NCI-H1105 (cell line): ENCODE data around the gene AFF3.

Source experiments
- DNase-seq: peaks from one replicate; lab custom pipeline; 2025; lab: John Stamatoyannopoulos, UW

AFF3 gene

DNA sequence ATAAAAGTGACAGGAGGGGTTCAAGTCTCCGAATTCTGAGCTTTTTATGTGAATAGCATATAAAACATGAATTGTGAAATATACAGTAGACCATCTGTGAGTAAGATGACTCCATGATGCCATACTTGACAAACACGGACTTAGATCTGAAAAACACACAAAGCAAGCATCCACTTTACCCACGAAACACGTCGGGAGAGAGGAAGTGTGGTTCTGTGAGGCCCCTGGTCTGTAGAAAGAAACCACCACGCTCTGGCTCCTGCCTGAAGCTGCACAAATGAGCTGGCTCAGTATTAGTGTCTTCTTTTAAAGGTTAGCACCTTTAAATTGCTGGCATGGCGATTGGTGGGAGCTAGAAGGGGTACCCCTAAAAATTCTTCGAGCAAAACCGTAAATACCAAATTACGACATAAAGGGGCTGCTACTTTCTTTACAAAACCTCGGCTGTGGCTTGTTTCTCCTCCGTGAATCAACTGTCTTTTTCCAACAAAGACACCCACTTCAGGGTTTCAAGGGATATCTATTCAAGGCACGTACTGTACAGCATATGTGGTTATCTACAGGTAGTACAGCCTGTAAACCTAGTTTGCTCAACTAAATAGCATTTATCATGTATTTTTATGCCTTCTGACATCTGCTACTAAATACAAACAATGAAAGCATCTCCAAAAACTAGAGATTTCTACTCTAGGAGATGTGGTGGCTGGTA lies 70.9 kb downstream of the AFF3 start:
- no peak for DNase-seq

DNA sequence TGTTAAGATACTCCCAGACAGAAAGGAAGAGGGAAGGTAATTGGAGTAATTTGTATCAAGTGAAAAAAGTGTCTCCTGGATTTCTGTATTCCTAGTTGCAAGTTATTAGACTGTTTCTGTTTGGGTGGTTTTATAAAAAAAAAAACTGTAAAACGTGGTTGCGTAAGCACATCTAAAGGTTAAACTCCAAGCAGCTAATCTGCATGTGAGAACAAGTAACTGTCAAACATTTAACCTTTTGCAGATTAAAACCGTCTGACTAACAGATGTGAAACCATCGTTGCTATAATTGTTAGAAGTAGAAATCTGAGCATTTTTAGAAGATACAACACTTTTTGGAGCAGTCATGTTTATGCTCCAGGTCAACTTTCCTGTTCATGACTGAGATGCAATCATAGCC lies 72.3 kb downstream of the AFF3 start:
- no peak for DNase-seq

DNA sequence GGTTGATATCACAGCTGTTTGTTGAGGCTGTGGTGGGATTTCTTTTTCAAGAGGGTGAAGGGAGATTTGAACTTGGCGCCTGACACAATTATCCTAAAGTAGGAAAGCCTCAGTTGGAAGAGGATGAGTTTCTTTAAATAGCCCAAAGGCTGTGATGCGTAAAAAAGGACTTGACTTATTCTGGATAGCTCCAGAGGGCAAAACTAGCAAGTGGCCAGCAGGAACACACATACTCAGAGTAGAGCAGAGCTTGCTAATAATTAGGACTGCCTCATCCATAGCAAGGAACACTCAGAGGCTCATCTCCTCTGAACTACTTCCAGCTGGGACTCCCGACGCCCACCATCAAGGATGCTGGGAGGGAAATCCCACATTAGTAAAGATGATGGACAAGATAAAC lies 74.0 kb downstream of the AFF3 start:
- DNase-seq, result no peak

DNA sequence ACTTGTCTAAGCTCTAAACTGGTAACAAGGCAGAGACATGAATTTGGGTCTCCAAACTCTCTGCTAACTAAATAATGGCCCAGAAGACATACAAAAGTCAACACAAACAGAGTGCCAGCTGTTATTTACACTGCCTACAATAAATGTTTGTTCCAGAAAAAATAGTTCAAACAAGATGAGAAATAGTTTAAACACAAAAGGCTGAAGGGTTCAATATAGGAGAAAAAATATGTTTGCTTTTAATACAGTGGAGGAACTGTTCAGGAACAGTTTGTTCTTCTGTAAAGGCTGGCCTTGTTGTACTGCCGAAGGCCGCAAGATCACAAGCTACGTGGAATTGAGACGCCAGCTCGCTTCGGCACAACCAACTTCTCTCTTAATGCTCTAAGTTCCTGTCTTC lies 74.6 kb downstream of the AFF3 start:
- DNase-seq, result no peak

DNA sequence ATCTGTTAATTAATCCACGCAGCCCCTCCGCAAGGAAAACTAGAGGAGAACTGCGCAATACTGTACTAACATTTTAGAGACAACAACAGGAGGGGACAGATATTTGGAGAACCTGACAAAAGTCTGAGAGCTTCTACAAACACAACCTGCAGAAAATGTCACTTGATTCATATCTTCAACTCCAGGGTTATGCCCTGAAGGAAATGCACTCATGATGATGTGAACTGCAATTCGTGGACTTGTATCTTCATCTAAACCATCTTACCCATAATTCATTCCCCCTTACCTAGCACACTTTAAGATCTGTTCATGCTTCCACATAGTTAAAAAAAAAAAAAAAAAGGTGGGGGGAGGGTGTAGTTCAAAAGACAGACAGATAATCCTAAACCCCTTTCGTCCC lies 75.5 kb downstream of the AFF3 start:
- no peak for DNase-seq

DNA sequence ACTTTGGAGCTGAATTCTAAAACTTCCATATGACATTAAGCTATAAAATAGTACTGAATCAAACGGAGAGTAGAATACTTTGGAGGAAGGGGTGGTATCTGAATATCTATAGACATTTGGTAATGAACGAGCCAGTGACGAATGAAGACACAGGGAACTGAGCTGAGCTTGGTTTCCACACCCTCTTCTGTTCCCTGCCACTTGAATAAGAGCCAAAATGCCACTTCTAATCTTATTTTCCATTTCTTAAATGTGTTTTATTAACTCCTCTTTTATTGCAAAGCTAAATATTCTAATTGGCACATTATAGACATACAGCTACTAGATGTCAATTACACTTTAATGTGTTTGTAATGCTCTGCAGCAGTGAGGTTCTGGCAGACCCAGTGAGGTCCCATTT lies 76.1 kb downstream of the AFF3 start:
- no peak for DNase-seq

DNA sequence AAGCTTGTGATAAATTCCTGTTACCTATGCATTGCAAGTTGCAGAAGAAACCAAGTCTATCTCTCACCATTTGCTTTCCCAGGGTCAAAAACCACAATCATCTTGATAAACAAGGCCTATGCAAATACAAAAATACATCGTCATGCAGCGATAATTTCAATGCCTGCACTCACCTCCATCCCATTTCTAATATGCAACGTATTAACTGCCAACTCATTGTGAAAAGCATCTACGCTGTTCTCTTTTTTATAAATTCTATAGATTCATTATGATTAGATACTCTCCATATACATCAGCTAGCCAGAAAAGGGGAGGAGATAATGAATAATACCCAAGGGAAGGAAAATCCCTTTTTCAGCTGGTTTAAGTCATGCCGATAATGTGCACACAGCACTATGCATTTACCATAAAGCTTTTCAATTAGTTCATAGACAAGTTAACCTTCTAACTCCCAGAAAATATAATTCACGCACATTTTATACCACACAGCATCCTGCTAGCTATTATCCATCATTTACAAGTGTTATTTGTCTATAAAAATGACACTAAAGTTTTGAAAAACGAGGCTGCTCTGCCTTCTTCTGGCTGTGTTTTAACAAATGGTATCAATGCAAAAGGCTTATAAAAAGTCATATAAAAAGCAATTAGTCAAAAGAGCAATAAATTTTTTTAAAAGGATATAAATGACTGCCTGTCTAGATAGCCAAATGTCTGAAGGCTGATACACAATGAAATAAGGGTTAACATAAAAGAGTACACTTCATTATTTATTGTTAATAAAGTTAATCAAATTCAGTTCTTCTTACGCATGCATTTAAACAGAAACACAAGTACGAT lies 77.6 kb downstream of the AFF3 start:
- DNase-seq, result no peak

DNA sequence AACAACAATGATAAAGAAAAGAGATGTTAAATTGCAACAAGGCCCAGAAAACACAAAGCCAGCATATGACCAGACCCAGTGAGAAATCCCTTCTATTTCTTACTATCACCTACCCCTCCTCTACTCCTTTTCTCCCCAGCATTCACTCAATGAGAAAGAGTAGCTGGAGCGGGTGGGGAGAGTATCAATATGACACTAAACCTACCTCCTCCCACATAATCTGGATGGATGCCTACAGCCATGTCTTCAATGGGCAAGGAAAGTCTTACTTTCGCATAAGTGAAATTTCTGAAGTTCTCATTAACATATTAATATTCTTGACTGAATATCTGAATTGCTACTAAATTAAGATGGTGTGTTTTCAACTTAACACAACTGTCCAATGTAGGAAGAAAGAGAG lies 78.2 kb downstream of the AFF3 start:
- DNase-seq, result no peak

DNA sequence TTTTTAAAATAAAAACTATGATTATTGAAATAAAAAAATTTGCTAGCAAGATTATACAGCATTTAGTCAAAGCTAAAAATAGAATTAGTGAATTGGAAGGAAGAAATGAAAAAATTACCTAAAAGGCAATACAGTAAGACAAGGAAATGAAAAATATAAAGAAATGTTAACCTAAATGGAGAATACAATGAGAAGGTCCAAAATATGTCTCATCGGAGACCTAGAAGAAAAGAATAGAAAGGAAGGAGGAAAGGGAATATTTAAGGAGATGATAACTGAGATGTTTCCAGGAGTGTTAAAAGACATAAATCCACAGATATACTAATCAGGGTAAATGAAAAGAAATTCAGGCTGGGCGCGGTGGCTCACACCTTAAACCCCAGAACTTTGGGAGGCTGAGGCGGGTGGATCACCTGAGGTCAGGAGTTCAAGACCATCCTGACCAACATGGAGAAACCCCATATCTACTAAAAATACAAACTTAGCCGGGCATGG lies 78.9 kb downstream of the AFF3 start:
- DNase-seq, result no peak

DNA sequence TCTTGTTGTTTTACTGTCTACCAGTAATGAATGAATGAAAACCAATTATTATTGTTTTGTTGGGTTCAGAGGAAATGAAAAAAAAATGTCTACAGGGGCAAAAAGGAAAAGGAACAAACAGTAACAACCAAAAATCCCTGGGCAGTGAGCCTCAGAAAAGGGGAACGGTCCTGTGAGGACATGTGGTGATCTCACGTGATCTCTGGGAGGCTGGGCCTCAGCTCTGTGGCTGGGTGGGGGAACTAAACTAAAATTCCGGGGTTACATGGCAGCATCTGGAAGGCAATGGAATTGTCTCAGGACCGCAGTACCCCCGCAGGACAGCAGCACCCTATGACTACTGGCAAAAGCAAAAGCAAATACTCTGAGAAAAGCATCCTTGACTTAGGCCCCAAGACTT lies 80.1 kb downstream of the AFF3 start:
- no peak for DNase-seq

DNA sequence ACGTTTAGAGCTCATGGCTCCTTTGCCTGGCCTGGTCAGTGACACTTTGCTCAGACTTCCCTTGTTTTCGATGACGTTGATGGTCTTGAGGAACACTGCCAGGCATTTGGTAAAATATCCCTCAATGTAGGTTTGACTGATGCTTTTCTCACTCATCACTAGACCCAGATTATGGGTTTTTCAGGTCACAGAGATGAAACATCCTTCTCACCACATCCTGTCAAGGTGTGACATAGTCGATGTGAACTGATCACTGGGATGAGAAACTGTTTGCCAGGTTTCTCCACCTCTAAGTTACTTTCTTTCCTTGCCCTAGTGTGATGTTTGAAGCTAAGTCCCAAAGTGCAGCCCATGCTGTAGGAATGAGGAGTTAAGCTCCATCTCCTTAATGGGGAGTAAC lies 81.5 kb downstream of the AFF3 start:
- DNase-seq, result no peak

DNA sequence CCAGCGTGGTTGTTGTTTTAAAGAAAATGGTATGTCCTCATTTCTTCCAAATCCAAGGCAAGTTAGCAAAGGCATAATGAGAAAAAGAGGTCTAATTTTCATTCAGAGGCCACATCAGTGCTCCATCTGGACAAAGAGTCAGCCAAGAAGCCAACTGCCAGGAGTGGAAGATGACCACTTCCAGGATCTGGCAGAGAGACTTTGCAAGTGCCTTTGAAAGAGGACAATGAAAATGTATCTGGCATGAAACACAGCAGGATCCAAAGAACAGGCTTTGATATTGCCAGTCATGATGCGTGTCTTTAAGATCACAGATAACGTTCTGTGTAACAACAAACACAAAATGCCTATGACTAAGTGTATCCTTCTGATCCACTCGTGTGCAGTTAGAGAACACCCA lies 82.8 kb downstream of the AFF3 start:
- DNase-seq, result no peak

DNA sequence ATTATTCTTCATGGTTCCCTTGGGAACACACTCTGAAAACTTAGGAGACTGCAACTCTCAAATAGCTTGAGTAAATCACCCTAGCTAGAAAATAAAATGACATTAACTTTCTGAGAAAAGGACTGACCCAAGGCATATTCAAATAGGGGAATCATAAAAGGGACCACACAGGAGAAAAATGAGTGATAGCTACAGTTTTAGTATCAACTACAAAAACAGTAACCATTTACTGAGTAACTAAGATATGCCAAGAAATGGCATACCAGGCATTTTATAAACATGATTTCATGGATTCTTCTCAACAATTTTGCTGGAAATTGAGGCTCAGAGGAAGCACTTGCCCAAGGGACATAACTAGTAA lies 84.5 kb downstream of the AFF3 start:
- DNase-seq, result no peak

DNA sequence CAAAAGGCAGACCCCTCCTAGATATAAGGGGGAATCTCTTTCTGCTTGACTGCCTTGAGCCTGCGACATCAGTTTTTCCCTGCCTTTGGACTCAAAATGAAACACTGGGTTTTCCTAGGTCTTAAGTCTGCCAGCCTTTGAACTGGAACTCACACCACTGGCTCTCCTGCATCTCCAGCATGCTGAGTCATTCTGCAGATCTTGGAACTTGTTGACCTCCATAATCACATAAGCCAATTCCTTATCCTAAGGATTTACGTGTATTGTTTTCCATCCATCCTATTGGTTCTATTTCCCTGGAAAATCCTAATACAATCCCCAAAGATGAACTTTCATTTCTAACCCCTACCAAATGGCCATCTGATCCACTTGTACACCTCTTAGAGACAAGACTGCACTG lies 88.0 kb downstream of the AFF3 start:
- no peak for DNase-seq

DNA sequence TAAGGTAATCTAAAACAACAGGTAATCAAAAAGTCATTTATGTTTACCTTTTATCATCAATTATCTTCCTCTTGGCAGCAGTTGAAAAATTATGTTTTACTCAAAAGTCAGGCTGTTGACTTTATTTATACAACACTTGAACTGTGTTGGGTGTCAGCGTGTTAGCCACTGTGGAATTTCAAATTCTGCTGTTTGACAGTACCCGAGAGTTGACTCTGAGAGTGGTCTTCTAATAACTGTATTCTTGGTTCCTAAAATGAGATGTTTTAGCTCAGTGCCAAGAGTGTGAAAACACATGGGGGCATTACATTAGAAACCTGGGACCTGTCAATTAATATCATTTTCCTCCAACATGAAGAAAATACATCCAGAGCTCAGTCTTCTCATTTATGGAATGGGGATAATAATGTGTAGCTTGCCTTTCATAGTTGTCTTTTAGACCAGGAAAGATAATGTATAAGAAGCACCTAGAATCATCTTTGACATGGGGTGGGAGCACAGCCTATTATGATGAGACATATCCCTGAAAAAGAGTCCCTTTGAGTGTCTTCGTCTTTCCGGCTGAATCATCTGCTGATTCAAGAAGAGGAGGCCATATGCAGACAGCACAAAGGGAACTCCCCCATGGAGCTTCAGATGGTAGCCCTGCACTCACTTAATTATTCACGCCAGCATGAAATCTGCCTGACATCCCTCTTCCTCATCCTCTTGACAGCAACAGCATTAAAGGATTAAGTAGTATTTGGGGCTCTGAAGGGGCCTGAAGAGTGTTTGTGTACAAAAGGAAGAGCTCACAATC lies 89.1 kb downstream of the AFF3 start:
- no peak for DNase-seq

DNA sequence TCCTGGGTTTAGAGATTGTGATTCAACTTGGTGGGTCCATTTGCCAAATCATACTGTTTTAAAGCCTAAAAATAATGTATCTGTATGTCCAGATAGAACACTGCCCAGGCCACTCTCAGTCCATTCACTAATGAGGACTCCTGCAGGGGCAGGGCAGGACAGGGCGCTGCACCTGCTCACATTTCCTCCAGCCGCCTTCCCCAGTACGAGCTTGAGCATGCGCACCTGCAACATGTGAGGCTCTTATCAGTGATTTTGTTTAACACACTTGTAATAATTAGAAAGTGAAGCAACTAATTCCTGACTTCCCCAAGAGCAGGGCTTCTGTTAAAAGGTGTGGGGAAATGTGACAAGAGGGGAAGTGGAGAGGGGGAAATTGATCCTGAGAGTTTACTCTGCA lies 89.7 kb downstream of the AFF3 start:
- DNase-seq, result no peak

DNA sequence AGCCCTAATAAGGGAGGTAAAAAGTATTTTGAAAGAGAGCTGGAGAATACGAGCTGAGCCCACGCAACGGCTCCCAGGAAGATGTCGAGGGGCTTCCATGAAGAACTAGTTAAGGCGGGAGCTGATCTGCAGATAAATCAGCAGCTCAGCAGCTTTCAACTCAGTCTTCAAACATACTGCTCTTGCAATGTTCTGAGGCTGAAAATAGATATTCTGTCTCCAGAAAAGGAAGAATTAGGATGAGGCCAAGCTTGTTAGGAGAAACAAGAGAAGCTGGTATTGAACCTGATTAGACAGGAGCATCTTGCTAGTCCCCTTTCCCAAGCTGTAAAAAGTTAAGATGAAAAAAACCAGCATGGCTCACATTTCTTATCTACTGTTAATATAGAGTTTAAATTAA lies 91.1 kb downstream of the AFF3 start:
- DNase-seq, result no peak

DNA sequence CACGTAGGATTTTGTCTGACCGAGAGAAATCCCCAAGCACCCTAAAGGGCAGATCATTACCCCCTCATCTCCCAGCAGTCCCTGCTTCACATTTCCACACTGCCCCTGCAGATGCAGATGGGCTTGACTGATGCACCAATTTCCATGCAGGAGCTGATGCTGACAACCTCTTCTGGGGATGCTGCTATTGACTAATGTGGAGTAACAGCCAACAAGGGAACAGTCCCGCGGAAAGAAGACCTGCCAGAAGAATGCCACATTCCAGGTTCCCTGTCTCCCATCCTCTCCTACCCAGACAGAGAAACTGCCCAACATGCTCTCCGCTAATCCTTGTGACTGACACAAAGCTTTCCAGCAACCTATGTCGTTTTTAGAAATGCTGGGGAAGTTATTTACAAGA lies 91.7 kb downstream of the AFF3 start:
- no peak for DNase-seq

DNA sequence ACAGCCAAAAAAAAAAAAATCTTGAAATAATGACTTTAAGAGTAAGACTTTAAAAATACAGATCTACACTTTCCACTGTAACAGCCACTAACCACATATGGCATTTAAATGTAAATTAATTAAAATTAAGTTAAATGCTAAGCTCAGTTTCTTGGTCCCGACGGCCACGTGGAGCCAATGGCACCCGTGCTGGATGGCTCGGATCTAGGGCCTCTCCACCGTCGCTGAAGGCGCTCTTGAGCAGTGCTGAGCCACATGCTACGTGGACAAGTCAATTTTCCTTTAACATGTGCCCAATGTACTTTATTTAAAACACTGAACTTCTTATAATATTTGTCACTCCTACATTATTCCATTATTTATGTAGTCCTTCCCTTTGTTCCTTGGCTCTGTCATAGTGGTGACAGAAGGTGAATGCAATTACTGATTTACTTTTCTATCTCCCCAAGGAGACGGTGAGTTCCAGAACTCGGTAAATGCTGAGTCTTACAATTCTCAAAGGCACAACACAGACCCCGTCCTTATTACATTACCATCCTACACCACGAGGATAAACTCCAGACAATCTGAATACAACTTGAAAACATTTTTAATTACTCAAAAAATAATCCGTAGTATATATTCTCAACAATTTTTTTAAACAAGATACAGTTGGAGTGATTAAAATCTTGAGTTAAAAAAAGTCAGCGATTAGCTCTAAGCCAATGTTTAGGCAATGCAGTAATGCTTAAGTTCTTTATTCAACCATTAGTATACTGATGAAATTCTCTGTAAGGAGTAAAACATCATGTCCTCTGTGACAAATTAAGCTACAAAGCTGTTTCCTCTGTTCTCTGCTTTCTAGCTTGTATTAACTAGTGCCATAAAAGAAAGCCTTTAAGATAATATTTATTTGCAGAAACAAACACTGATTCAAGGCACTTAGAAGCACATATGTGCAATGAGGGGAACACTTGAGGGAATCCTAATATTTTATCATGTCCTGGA lies 95.1 kb downstream of the AFF3 start:
- no peak for DNase-seq

DNA sequence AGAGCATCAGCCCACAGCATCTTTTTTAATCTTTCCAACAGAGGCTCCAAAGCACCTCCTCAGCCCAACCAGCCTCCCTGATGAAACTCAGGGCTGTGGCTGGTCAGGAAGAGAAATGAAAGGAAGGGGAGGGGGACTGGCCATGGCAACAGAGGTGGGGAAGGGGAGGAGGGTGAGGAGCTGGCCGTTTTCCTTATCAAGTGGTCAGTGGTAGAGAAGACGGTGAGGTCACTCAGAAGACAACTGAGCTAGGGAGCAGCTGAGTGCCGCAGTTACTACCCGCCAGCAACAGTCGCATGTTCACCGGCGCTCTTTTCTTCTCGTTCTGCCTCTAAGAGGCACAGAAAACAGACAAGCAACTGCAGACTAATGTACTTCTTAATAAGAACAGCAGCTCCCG lies 97.4 kb downstream of the AFF3 start:
- no peak for DNase-seq

DNA sequence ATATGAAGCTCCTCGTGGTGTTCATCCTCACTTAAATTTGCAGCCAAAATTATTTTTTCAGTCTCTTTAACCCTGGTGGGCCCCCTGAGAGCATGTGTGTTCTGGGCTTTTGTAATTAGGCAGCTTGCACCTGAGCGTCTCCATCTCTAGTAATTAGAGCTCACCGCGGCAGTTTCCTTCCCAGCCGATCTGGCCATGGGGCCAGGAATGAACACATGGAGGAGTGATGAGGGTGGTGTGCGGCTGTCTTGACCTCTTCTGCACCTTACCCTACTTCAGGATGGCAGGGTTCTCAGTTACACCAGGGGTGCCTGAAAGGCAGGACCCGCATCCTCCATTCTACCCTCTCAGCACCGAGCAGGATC lies 98.5 kb downstream of the AFF3 start:
- no peak for DNase-seq
